Cardiac muscle cell (in vitro differentiated cells and primary cell): Measurements from ENCODE around the gene SMAD6. TPM values are rescaled to one million over a fixed set of nuclear protein-coding genes. Genes with fewer than 3 reads are reported as not detected.

Experiments
- DNase-seq, 2 donors: peaks; one replicate each; pipeline versions ENCODE4 v3.0.0 to v3.0.0-alpha.2; 2010 to 2017; ENCODE audit warnings: low read depth in 1 of 2, low spot score in 1 of 2
- H3K27ac ChIP-seq: fragments of 200-600 bp; sonication (generic); 2 replicates; pipeline ENCODE4 v1.5.1; 2016
- H3K27me3 ChIP-seq: fragments of 200-600 bp; sonication (generic); 2 replicates; pipeline ENCODE4 v1.6.0; 2016; ENCODE audit warnings: control low read depth
- H3K36me3 ChIP-seq: fragments of 200-600 bp; sonication (generic); 2 replicates; pipeline ENCODE4 v1.5.1; 2016; ENCODE audit warnings: control low read depth
- H3K4me1 ChIP-seq: fragments of 200-600 bp; sonication (generic); 2 replicates; pipeline ENCODE4 v1.8.1; 2017; ENCODE audit warnings: low read depth, mild to moderate bottlenecking, mixed run types
- H3K4me3 ChIP-seq: fragments of 200-600 bp; sonication (generic); 2 replicates; pipeline ENCODE4 v1.5.1; 2016; ENCODE audit warnings: mild to moderate bottlenecking
- H3K9me3 ChIP-seq: fragments of 200-600 bp; sonication (generic); 2 replicates; pipeline ENCODE4 v1.5.1; 2017; ENCODE audit warnings: low read depth, mild to moderate bottlenecking, control low read depth
- polyA plus RNA-seq: library from polyadenylated mRNA; unstranded; fragments of >200 nt; fragmentation: Nextera tagmentation; extraction: Ambion mirVana; gene quantifications from 2 replicates; pipeline ENCODE4 v1.2.1, GENCODE V29; 2016
- total RNA-seq: library from RNA; depleted of rRNA; stranded (reverse); fragments of >200 nt; gene quantifications from 2 replicates; pipeline ENCODE4 v1.2.3, GENCODE V29; 2016
- TF ChIP-seq, protein P1 (sequence below): IDR thresholded peaks from 2 replicates; pipeline ENCODE4 v1.5.1; 2012; ENCODE audit warnings: low read depth, mild to moderate bottlenecking, low read length

Gene SMAD6
- total and polyA plus RNA-seq, 2 experiments from 2014 or later: 106 to 274 TPM

DNA sequence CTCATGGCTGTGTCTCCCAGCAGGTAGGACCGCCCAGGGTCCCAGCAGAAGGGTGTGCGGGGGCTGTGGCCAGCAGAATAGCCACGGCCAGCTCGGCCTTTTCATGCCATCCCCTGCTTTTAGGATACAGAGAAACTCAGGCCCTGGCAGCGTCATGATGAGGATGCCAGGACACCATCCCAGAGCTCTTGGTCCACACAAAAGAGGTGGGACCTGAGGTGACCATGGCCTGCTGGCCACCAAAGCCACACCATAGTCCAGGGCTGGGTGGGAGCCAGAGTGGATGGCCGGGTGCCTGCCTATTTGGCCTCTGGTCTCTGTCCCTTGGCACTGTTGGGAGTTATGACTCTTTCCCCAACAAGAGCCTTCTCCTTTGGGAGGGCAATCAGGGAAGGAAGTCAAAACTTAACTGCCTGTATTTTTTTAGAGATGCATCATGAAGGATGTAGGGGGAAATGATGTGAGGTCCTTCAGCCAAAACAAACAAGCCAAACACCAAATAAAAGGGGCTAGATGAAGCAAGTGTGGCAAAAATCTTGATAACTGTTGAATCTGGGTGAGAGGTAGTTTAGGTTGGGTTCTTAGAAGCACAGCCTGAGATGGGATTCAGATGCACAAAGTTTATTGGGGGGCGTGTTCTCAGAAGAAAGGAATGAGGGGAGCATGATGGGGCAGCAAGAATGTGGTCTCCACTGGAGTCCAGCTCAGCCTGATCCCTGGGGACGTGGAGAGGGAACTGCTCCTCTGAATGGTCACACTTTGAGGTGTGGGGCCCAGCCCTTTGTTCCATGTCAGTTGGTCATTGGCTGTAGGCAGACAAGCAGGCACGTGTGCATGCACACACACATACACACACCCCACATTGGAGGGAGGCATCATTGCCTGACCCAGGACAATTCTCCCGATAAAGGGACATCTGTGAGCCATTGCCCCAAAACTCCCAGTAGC, 33.2 kb downstream of the SMAD6 start:
- H3K36me3 ChIP-seq: peaks cover 4% of the 10 kb centered on the region

GRCh38 chr15:66735909-66736305, 33.9 kb downstream of the SMAD6 start:
- DNase-seq: no peak
- Histone ChIP-seq H3K27ac (peak overlapping the region; percentile 67), H3K27me3 (no peaks in the 10 kb centered on the region), H3K36me3 (peaks cover 8% of the 10 kb centered on the region), H3K9me3 (no peaks in the 10 kb centered on the region), H3K4me1 (peaks cover 48% of the 10 kb centered on the region), H3K4me3 (no peak overlapping the region)
- TF ChIP-seq, protein P1, sequence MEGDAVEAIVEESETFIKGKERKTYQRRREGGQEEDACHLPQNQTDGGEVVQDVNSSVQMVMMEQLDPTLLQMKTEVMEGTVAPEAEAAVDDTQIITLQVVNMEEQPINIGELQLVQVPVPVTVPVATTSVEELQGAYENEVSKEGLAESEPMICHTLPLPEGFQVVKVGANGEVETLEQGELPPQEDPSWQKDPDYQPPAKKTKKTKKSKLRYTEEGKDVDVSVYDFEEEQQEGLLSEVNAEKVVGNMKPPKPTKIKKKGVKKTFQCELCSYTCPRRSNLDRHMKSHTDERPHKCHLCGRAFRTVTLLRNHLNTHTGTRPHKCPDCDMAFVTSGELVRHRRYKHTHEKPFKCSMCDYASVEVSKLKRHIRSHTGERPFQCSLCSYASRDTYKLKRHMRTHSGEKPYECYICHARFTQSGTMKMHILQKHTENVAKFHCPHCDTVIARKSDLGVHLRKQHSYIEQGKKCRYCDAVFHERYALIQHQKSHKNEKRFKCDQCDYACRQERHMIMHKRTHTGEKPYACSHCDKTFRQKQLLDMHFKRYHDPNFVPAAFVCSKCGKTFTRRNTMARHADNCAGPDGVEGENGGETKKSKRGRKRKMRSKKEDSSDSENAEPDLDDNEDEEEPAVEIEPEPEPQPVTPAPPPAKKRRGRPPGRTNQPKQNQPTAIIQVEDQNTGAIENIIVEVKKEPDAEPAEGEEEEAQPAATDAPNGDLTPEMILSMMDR: no peak

More for the DNA sequence above, 33.2 kb downstream of the SMAD6 start:
- Histone ChIP-seq H3K4me1 (peaks cover 41% of the 10 kb centered on the region), H3K4me3 (no peak overlapping the region), H3K9me3 (no peaks in the 10 kb centered on the region), H3K27me3 (no peaks in the 10 kb centered on the region), H3K27ac (peak overlapping the region; percentile 67)
- no peak for DNase-seq
- TF ChIP-seq, protein P1: no peak

DNA sequence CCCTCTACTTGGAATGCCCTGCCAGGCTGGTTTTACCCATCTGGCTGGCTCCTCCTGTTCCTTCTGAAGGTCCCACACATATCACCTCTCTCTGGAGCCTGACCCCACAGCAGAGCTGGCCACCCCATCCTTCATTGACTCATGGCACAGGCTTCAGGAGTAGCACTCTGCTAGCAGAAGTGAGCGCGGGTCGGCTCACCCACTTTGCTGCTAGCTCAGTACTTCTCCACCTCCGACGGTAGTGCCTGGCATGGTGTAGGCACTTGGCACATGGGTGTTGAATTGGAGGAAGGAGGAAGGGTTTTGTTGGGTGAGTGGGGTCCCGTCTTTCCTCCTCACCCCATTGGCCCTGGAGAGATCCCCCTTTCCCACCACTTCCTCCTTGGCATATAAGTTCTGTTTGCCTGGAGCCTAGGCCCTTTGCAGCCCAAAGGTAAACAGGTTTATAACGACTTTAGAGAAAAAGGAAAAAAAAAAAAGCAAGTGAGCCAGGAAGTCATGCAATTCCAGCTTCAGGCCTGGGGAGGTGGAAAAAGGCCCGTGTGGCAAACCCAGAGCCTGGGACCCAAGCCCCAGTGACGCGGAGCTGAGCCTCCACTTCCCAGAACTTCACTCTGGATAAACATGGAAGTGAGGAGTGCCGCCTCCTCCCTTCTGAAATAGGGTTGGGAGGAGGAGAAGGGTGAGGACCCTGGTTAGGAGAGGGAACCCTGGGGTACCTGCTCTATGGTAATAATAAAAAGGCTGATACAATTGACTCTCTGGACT, 35.4 kb downstream of the SMAD6 start:
- no peaks in the 10 kb centered on the region for H3K9me3 ChIP-seq
- TF ChIP-seq, protein P1: no peak
- no peaks in the 10 kb centered on the region for H3K27me3 ChIP-seq
- H3K4me3 ChIP-seq: no peak overlapping the region
- H3K36me3 ChIP-seq: peaks cover 9% of the 10 kb centered on the region
- H3K4me1 ChIP-seq: peaks cover 50% of the 10 kb centered on the region
- DNase-seq: no peak
- peak overlapping the region; percentile 37 for H3K27ac ChIP-seq

- peak overlapping the region; percentile 37 for H3K27ac ChIP-seq
- TF ChIP-seq, protein P1: no peak
- no peak for DNase-seq
- H3K4me1 ChIP-seq: peaks cover 43% of the 10 kb centered on the region
- H3K9me3 ChIP-seq: no peaks in the 10 kb centered on the region
- H3K27me3 ChIP-seq: no peaks in the 10 kb centered on the region
- no peak overlapping the region for H3K4me3 ChIP-seq
- H3K36me3 ChIP-seq: peaks cover 9% of the 10 kb centered on the region
These were observed 36.1 kb downstream of the SMAD6 start for GRCh38 chr15:66738116-66738515.

GRCh38 chr15:66738595-66738994, 36.6 kb downstream of the SMAD6 start:
- no peak for DNase-seq
- peak overlapping the region; percentile 37 for H3K27ac ChIP-seq
- H3K9me3 ChIP-seq: no peaks in the 10 kb centered on the region
- H3K4me1 ChIP-seq: peaks cover 38% of the 10 kb centered on the region
- H3K36me3 ChIP-seq: peaks cover 9% of the 10 kb centered on the region
- H3K4me3 ChIP-seq: no peak overlapping the region
- no peaks in the 10 kb centered on the region for H3K27me3 ChIP-seq
- TF ChIP-seq, protein P1: no peak
